IMR-90 (cell line): ENCODE data around the gene CREB3L1.

Source experiments
- BHLHE40 ChIP-seq: fragments of 150-350 bp; IDR thresholded peaks from 2 replicates; pipeline ENCODE4 v1.6.1; 2016; ENCODE audit warnings: mild to moderate bottlenecking, low read depth, low read length
- CEBPB ChIP-seq: IDR thresholded peaks from 2 replicates; pipeline ENCODE4 v1.6.1; 2012; ENCODE audit warnings: low read depth, low read length, improper control_type of control experiment
- CTCF ChIP-seq: conservative IDR thresholded peaks from 2 replicates; pipeline ENCODE4 v1.5.1; 2012; ENCODE audit warnings: mild to moderate bottlenecking, low read depth, low read length, improper control_type of control experiment
- ELK1 ChIP-seq: fragments of 150-350 bp; IDR thresholded peaks from 2 replicates; pipeline ENCODE4 v1.6.1; 2016; ENCODE audit warnings: low read depth, mild to moderate bottlenecking, low read length, moderate library complexity, borderline replicate concordance
- FOS ChIP-seq: fragments of 150-350 bp; IDR thresholded peaks from 2 replicates; pipeline ENCODE4 v1.6.1; 2016; ENCODE audit warnings: low read depth, low read length
- MXI1 ChIP-seq: IDR thresholded peaks from 2 replicates; pipeline ENCODE4 v1.6.1; 2012; ENCODE audit warnings: low read depth, mild to moderate bottlenecking, low read length, moderate library complexity, borderline replicate concordance
- NFE2L2 ChIP-seq: fragments of 150-350 bp; IDR thresholded peaks from 2 replicates; pipeline ENCODE4 v1.6.1; 2016; ENCODE audit warnings: low read depth, mild to moderate bottlenecking, low read length
- POLR2A ChIP-seq: IDR thresholded peaks from 2 replicates; pipeline ENCODE4 v1.6.1; 2012; ENCODE audit warnings: mild to moderate bottlenecking, low read depth, low read length
- RAD21 ChIP-seq: IDR thresholded peaks from 2 replicates; pipeline ENCODE4 v1.6.1; 2012; ENCODE audit warnings: low read length, improper control_type of control experiment
- RFX5 ChIP-seq: IDR thresholded peaks from 2 replicates; pipeline ENCODE4 v1.8.0; 2012; ENCODE audit warnings: low read depth, mild to moderate bottlenecking, low read length, moderate library complexity
- SMC3 ChIP-seq: fragments of 150-350 bp; IDR thresholded peaks from 2 replicates; pipeline ENCODE4 v1.6.1; 2016; ENCODE audit warnings: low read depth, mild to moderate bottlenecking, antibody characterized with exemption, low read length, moderate library complexity

- TF ChIP-seq CTCF = peak; percentile 77
- no peak for TF ChIP-seq FOS
- no peak for TF ChIP-seq MXI1
- TF ChIP-seq POLR2A = no peak; the same call in 1 of the 2 replicates
- no peak for TF ChIP-seq CEBPB
- peak; percentile 67 for TF ChIP-seq RAD21
- TF ChIP-seq SMC3 = peak; percentile 70
- no peak for TF ChIP-seq RFX5
- TF ChIP-seq ELK1 = no peak
- no peak for TF ChIP-seq NFE2L2
- TF ChIP-seq BHLHE40 = no peak
Measured at GRCh38 chr11:46278387-46279125, 1.1 kb downstream of the CREB3L1 start.
